ENCODE data around the gene GLI2.

Gene GLI2

DNA sequence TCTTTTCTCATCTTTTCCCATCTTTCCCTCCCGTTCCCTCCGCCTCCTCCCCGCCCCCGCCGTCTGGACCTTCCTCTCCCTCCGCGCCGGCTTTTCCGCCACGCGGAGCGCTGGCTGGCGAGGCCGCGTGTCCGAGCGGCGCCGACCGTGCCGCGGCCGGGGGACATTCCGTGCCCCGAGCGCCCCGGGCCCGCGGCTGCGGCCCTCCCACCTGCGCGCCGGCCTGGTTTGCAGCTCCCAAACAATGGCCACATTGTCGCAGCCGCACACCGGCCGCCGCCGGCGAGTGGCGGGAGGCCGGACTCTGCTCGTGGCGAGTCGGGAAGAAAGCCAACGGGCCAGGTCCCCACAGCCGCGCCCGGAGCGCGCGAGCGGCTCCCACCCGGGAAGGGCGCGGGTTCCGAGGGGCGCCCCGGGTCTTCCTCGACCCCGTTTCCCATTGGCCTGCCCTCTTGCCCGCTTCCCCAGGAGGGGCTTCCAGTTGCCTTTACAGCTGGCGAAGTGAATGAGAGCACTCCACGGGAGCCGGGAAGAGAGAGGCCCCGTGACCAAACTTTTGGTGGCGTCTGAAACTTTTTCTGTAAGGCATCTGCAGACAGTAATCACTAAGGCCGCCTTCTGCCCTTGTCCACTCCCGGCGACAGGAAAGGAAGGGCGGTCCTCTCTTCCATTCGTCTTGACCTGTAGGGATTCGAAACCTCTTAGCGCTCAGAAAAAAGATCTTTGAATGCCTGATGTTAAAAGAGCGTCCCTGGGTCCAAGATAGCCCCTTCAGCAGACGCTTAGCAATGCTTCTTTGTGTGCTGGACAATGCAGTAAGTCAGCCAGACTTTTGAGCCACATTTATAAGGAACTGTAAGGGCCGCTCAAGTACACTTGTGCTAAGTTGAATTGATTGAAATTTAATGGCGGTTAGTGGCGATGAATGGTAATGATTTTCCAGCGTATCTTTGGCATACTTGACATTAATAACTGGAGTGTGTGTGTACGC, 6.2 kb downstream of the GLI2 start:
- TF ChIP-seq TAF1 (IDR thresholded peaks at IDR 0.05; ENCODE audit: low read depth): no peak
- TF ChIP-seq, protein P1, sequence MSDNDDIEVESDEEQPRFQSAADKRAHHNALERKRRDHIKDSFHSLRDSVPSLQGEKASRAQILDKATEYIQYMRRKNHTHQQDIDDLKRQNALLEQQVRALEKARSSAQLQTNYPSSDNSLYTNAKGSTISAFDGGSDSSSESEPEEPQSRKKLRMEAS (IDR thresholded peaks at IDR 0.05): peak; percentile 53; the same call in 1 of the 2 replicates

- no peak for TF ChIP-seq TCF12 (IDR thresholded peaks at IDR 0.05; ENCODE audit: low read depth)
- no peak for TF ChIP-seq CEBPB (IDR thresholded peaks at IDR 0.05)
- TF ChIP-seq RAD21 (IDR thresholded peaks at IDR 0.05; ENCODE audit: low read depth): no peak
- TF ChIP-seq, protein P1 (IDR thresholded peaks at IDR 0.05): no peak
- no peak for TF ChIP-seq CREB1 (IDR thresholded peaks at IDR 0.05; ENCODE audit: low read depth)
- no peak for TF ChIP-seq FOXM1 (IDR thresholded peaks at IDR 0.05; ENCODE audit: borderline replicate concordance, low read depth)
- TF ChIP-seq YY1 (IDR thresholded peaks at IDR 0.05; ENCODE audit: low read depth): no peak
- no peak for TF ChIP-seq ZBTB7A (IDR thresholded peaks at IDR 0.05; ENCODE audit: low read depth)
- TF ChIP-seq EP300 (IDR thresholded peaks at IDR 0.05; ENCODE audit: borderline replicate concordance): no peak
- no peak for TF ChIP-seq NFIC (IDR thresholded peaks at IDR 0.05)
- TF ChIP-seq, protein P2, sequence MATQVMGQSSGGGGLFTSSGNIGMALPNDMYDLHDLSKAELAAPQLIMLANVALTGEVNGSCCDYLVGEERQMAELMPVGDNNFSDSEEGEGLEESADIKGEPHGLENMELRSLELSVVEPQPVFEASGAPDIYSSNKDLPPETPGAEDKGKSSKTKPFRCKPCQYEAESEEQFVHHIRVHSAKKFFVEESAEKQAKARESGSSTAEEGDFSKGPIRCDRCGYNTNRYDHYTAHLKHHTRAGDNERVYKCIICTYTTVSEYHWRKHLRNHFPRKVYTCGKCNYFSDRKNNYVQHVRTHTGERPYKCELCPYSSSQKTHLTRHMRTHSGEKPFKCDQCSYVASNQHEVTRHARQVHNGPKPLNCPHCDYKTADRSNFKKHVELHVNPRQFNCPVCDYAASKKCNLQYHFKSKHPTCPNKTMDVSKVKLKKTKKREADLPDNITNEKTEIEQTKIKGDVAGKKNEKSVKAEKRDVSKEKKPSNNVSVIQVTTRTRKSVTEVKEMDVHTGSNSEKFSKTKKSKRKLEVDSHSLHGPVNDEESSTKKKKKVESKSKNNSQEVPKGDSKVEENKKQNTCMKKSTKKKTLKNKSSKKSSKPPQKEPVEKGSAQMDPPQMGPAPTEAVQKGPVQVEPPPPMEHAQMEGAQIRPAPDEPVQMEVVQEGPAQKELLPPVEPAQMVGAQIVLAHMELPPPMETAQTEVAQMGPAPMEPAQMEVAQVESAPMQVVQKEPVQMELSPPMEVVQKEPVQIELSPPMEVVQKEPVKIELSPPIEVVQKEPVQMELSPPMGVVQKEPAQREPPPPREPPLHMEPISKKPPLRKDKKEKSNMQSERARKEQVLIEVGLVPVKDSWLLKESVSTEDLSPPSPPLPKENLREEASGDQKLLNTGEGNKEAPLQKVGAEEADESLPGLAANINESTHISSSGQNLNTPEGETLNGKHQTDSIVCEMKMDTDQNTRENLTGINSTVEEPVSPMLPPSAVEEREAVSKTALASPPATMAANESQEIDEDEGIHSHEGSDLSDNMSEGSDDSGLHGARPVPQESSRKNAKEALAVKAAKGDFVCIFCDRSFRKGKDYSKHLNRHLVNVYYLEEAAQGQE (IDR thresholded peaks at IDR 0.05; ENCODE audit: low read depth): no peak
- TF ChIP-seq TAF1 (IDR thresholded peaks at IDR 0.05; ENCODE audit: low read depth): no peak
Measured at GRCh38 chr2:120743657-120744056, 8.0 kb downstream of the GLI2 start.

DNA sequence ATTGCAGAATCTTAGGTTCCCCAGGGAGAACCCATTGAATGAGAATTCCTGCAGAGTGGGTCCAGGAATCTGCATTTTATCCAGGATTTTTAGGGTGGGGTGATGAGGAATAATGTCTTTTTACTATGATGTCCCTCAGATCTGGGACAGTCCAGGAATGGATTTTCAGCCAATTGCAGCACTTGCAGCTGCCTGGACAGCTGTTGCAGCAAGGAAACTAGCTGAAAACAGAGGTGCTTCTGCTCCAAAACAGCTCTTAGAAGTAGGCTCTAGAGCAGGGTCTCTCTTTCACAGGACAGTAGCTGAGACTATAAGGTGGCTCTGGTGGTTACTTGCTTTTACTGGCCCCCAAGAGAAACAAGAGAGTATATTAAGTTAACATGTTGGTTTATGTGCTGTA, 9.1 kb downstream of the GLI2 start:
- TF ChIP-seq FOXM1 (IDR thresholded peaks at IDR 0.05; ENCODE audit: borderline replicate concordance, low read depth): no peak
- no peak for TF ChIP-seq CEBPB (IDR thresholded peaks at IDR 0.05)
- TF ChIP-seq EGR1 (IDR thresholded peaks at IDR 0.05): no peak
- TF ChIP-seq ZBTB7A (IDR thresholded peaks at IDR 0.05; ENCODE audit: low read depth): no peak
- no peak for TF ChIP-seq RAD21 (IDR thresholded peaks at IDR 0.05; ENCODE audit: low read depth)
- TF ChIP-seq TEAD4 (IDR thresholded peaks at IDR 0.05): no peak
- TF ChIP-seq YY1 (IDR thresholded peaks at IDR 0.05; ENCODE audit: low read depth): no peak
- no peak for TF ChIP-seq TAF1 (IDR thresholded peaks at IDR 0.05; ENCODE audit: low read depth)
- TF ChIP-seq NFIC (IDR thresholded peaks at IDR 0.05): no peak
- no peak for TF ChIP-seq TCF12 (IDR thresholded peaks at IDR 0.05; ENCODE audit: low read depth)
- TF ChIP-seq, protein P2 (IDR thresholded peaks at IDR 0.05; ENCODE audit: low read depth): no peak
- TF ChIP-seq EP300 (IDR thresholded peaks at IDR 0.05; ENCODE audit: borderline replicate concordance): no peak
- TF ChIP-seq CREB1 (IDR thresholded peaks at IDR 0.05; ENCODE audit: low read depth): no peak
- TF ChIP-seq, protein P1 (IDR thresholded peaks at IDR 0.05): no peak
- TF ChIP-seq, protein P3, sequence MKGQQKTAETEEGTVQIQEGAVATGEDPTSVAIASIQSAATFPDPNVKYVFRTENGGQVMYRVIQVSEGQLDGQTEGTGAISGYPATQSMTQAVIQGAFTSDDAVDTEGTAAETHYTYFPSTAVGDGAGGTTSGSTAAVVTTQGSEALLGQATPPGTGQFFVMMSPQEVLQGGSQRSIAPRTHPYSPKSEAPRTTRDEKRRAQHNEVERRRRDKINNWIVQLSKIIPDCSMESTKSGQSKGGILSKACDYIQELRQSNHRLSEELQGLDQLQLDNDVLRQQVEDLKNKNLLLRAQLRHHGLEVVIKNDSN (IDR thresholded peaks at IDR 0.05): no peak

- TF ChIP-seq EP300 (IDR thresholded peaks at IDR 0.05; ENCODE audit: borderline replicate concordance) (no peak), YY1 (IDR thresholded peaks at IDR 0.05; ENCODE audit: low read depth) (no peak), ZBTB7A (IDR thresholded peaks at IDR 0.05; ENCODE audit: low read depth) (no peak), CREB1 (IDR thresholded peaks at IDR 0.05; ENCODE audit: low read depth) (no peak), CEBPB (IDR thresholded peaks at IDR 0.05) (no peak), TAF1 (IDR thresholded peaks at IDR 0.05; ENCODE audit: low read depth) (no peak), NFIC (IDR thresholded peaks at IDR 0.05) (no peak), TCF12 (IDR thresholded peaks at IDR 0.05; ENCODE audit: low read depth) (no peak), FOXM1 (IDR thresholded peaks at IDR 0.05; ENCODE audit: borderline replicate concordance, low read depth) (no peak), EGR1 (IDR thresholded peaks at IDR 0.05) (no peak), TEAD4 (IDR thresholded peaks at IDR 0.05) (no peak)
- TF ChIP-seq, protein P3 (IDR thresholded peaks at IDR 0.05): no peak
- TF ChIP-seq, protein P1 (IDR thresholded peaks at IDR 0.05): no peak
- TF ChIP-seq, protein P2 (IDR thresholded peaks at IDR 0.05; ENCODE audit: low read depth): no peak
Measured at GRCh38 chr2:120745420-120746111, 9.9 kb downstream of the GLI2 start.
